Liver (tissue), 3 donors: ENCODE measurements around the gene NAT10.
"Not testable (repeated sequence)": the region's sequence is repeated elsewhere in the genome, so short reads cannot be mapped to it uniquely, and the experiment has no call there.

Experiments used
- EGR1 ChIP-seq, 2 donors: IDR thresholded peaks; 2 replicates each; pipeline ENCODE4 v1.6.1; 2016 to 2018; ENCODE audit warnings: antibody characterized with exemption in 2 of 2, low read depth in 2 of 2
- FOXA1 ChIP-seq: IDR thresholded peaks from 2 replicates; pipeline ENCODE4 v1.6.1; 2016; ENCODE audit warnings: antibody characterized with exemption
- HNF4A ChIP-seq, 2 donors: conservative IDR thresholded peaks; 2 replicates each; pipeline ENCODE4 v1.6.1; 2016; ENCODE audit warnings: antibody characterized with exemption in 2 of 2, mild to moderate bottlenecking in 2 of 2
- TAF1 ChIP-seq: conservative IDR thresholded peaks from 2 replicates; pipeline ENCODE4 v1.6.1; 2016; ENCODE audit warnings: antibody characterized with exemption, mild to moderate bottlenecking
- TF ChIP-seq, protein P1 (sequence below): fragments of 150-350 bp; IDR thresholded peaks from 2 replicates; pipeline ENCODE4 v1.5.1; 2017; ENCODE audit warnings: improper control_type of control experiment, low read depth, low read length; ENCODE audit not compliant: missing input control
- TF ChIP-seq, protein P2 (sequence below): IDR thresholded peaks from 2 replicates; pipeline ENCODE4 v1.6.1; 2016; ENCODE audit warnings: antibody characterized with exemption
- TF ChIP-seq, protein P3 (sequence below): IDR thresholded peaks from 2 replicates; pipeline ENCODE4 v1.6.1; 2016; ENCODE audit warnings: antibody characterized with exemption, mild to moderate bottlenecking
- donor health status: healthy.
- donor health status: healthy.

DNA sequence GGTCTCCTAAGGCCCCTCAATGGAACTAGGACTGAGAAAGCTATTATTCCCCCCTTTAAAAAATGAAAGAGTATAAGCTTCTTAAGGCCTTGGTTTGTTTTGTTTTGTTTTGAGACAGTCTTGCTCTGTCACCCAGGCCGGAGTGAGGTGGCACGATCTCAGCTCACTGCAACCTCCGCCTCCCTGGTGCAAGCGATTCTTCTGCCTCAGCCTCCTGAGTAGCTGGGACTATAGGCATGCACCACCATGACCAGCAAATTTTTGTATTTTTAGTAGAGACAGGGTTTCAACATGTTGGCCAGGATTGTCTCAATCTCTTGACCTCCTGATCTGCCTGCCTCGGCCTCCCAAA, 75.4 kb downstream of the NAT10 start:
- TF ChIP-seq, protein P1, sequence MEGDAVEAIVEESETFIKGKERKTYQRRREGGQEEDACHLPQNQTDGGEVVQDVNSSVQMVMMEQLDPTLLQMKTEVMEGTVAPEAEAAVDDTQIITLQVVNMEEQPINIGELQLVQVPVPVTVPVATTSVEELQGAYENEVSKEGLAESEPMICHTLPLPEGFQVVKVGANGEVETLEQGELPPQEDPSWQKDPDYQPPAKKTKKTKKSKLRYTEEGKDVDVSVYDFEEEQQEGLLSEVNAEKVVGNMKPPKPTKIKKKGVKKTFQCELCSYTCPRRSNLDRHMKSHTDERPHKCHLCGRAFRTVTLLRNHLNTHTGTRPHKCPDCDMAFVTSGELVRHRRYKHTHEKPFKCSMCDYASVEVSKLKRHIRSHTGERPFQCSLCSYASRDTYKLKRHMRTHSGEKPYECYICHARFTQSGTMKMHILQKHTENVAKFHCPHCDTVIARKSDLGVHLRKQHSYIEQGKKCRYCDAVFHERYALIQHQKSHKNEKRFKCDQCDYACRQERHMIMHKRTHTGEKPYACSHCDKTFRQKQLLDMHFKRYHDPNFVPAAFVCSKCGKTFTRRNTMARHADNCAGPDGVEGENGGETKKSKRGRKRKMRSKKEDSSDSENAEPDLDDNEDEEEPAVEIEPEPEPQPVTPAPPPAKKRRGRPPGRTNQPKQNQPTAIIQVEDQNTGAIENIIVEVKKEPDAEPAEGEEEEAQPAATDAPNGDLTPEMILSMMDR, result not testable (repeated sequence)
- TF ChIP-seq HNF4A (conservative IDR thresholded peaks at IDR 0.05); TAF1; FOXA1; EGR1 (IDR thresholded peaks at IDR 0.05; ENCODE audit: low read depth in 2 of 2): not testable (repeated sequence)
- TF ChIP-seq, protein P2, sequence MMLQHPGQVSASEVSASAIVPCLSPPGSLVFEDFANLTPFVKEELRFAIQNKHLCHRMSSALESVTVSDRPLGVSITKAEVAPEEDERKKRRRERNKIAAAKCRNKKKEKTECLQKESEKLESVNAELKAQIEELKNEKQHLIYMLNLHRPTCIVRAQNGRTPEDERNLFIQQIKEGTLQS, result not testable (repeated sequence)
- TF ChIP-seq, protein P3, sequence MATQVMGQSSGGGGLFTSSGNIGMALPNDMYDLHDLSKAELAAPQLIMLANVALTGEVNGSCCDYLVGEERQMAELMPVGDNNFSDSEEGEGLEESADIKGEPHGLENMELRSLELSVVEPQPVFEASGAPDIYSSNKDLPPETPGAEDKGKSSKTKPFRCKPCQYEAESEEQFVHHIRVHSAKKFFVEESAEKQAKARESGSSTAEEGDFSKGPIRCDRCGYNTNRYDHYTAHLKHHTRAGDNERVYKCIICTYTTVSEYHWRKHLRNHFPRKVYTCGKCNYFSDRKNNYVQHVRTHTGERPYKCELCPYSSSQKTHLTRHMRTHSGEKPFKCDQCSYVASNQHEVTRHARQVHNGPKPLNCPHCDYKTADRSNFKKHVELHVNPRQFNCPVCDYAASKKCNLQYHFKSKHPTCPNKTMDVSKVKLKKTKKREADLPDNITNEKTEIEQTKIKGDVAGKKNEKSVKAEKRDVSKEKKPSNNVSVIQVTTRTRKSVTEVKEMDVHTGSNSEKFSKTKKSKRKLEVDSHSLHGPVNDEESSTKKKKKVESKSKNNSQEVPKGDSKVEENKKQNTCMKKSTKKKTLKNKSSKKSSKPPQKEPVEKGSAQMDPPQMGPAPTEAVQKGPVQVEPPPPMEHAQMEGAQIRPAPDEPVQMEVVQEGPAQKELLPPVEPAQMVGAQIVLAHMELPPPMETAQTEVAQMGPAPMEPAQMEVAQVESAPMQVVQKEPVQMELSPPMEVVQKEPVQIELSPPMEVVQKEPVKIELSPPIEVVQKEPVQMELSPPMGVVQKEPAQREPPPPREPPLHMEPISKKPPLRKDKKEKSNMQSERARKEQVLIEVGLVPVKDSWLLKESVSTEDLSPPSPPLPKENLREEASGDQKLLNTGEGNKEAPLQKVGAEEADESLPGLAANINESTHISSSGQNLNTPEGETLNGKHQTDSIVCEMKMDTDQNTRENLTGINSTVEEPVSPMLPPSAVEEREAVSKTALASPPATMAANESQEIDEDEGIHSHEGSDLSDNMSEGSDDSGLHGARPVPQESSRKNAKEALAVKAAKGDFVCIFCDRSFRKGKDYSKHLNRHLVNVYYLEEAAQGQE, result not testable (repeated sequence)
